Uterine smooth muscle cell (primary cell): ENCODE results near the gene TPRA1. TPM values are rescaled to one million over a fixed set of nuclear protein-coding genes. Genes with fewer than 3 reads are reported as not detected.

Source experiments
- total RNA-seq: library from RNA; depleted of rRNA; stranded (reverse); fragments of >200 nt; gene quantifications from 2 replicates; pipeline ENCODE4 v1.2.3, GENCODE V29; 2014

The TPRA1 gene
- 34.2 and 54.5 TPM in 2 replicates for total RNA-seq

DNA sequence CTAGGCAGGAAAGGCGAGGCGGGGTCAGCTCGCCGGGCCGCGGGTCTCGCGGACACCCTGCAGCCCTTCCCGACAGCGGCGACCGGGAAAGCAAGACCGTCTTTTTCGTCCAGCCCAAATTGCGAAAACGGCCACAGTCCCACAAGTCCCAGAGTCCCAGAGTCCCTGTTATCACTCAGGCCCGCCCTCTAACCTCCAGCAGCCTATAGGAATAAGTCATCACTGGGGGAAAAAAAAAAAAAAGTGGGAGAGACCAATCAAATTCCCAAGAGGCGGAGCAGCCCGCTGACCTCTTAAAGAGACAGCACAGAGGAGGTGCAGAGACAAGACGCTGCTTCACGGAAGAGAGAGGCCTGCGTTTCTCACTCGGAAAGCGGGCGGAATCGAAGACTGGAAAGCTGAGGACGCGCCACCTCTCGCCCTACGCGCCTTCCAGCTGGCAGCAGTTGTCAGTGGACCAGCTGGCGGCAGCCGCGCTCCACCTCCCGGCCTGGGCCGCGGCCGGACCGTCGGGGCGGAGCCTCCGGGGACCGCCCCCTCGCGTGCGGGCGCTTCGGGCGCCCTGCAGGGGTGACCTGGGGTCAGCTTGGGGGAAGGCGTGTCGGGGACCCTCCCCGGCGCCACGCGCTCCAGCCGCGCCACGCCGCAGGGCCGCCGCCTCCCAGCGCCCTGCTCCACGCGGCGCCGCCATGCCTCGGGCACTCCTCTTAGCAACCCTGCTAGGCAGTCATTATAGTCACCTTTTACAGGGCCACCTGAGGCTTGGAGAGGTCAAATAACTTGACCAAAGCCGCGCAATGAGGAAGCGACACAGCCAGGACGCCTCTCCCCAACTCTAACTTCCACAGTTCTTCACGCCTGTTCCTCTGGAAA, at the start of gene TPRA1:
TPRA1 (minus strand) TSS at position 141 of the 873 bp plus-strand sequence. CDS start 10,587 bp downstream, outside the sequence.

DNA sequence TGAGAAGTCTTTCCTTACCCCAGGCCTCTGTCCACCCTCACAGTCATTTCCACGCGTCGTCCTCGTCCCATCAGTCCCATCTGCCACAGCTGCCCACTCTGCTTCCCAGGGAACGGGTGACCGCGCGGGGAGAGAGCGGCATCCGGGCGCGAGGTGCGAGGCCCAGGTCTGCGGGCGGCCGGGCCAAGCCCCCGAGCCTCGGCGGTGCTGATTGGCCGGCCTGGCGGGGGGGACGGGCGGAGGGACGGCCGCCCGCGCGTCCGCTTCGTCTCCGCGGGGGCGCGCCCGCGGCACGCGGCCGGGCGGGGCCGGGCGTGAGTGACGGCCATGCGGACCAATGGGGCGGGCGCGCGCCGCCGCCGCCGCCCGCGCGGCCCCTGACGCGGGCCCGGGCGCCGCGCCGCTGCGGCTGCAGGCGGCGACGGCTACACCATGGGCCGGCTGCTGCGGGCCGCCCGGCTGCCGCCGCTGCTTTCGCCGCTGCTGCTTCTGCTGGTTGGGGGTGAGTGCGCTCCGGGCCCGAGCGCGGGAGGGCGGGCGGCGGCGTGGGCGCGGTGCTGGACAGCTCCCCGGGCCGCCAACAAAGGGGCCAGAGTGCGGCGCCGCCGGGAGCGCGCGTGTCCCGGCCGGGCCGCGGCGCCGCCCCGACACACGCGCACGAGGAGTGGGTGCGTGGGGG, 38.4 kb upstream of the TPRA1 start, which contains the start of gene PODXL2:
PODXL2 (plus strand) TSS at position 398 of the 679 bp plus-strand sequence; CDS start at position 433, 35 bp downstream.

Other genes with a start within 250 kb of the TPRA1 start
- 56.2 and 160 TPM in 2 replicates for gene MCM2, start 7.7 kb upstream of the TPRA1 start, total RNA-seq
- 1.8 and 2.0 TPM in 2 replicates for gene PODXL2, start 38.5 kb upstream of the TPRA1 start, total RNA-seq
- 8.4 and 11.7 TPM in 2 replicates for gene ABTB1, start 82.2 kb upstream of the TPRA1 start, total RNA-seq
- gene MGLL, start 231.8 kb upstream of the TPRA1 start, total RNA-seq = 25.1 and 38.6 TPM in 2 replicates